Vagina (tissue), 2 donors: Measurements from ENCODE around the gene LRRC4B.

Experiments
- POLR2A ChIP-seq, 2 donors: fragments of 450-650 bp; IDR thresholded peaks; one replicate each; pipeline ENCODE4 v1.6.1; 2017; ENCODE audit warnings: antibody characterized with exemption in 2 of 2, mild to moderate bottlenecking in 2 of 2, moderate library complexity in 2 of 2
- TF ChIP-seq, protein P1 (sequence below), 3 experiments: fragments of 450-650 bp in 2 of 3; fragments of 200-600 bp in 1 of 3; sonication (generic) in 1 of 3; IDR thresholded peaks; one replicate each; pipeline ENCODE4 v1.5.1; 2017 to 2019; ENCODE audit warnings: antibody characterized with exemption in 3 of 3, mild to moderate bottlenecking in 2 of 3, moderate library complexity in 2 of 3

DNA sequence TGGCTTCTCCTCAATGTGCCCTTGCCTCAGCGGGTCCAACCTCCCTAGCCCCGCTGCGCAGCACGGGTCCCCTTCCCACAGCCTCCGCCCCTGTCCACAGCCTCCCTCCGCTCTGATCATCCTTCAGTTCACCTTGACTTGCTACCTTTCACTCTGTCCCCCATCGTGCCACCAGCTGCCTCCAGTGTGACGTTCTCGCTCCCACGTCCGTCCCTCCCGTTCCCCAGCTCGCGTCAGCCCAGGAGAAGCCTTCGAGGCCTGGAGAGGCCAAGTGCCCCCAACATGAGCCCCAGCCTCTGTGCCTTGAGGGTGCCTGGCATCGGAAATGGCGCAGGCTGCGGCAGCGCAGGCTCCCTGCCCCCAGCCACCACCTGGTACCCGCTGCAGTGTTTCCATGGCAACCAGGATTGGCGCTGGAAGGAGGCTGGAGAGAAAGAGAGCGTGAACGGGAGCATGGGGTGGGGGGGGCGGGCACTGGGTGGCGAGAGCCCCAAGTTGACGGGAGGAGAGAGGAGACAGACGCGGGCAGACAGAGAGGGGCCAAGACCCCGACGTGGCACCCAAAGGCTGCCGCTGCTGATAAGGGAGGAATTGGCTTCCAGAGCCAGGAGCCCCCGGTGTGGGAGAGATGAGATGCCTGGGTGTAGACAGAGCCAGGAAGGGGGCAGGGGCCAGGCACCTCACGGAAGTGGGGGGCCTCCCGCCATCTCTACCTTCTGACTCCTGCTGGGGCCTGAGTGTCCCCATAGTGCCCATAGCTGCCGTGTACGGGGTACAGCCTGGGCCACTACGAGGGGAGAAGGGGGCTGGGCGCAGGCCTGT is 53.7 kb downstream of the LRRC4B start:
- TF ChIP-seq, protein P1, sequence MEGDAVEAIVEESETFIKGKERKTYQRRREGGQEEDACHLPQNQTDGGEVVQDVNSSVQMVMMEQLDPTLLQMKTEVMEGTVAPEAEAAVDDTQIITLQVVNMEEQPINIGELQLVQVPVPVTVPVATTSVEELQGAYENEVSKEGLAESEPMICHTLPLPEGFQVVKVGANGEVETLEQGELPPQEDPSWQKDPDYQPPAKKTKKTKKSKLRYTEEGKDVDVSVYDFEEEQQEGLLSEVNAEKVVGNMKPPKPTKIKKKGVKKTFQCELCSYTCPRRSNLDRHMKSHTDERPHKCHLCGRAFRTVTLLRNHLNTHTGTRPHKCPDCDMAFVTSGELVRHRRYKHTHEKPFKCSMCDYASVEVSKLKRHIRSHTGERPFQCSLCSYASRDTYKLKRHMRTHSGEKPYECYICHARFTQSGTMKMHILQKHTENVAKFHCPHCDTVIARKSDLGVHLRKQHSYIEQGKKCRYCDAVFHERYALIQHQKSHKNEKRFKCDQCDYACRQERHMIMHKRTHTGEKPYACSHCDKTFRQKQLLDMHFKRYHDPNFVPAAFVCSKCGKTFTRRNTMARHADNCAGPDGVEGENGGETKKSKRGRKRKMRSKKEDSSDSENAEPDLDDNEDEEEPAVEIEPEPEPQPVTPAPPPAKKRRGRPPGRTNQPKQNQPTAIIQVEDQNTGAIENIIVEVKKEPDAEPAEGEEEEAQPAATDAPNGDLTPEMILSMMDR (IDR thresholded peaks at IDR 0.05) = no peak
- TF ChIP-seq POLR2A (IDR thresholded peaks at IDR 0.05) = no peak
